ENCODE results near the gene SSTR5.

GRCh38 chr16:1077877-1078578 is 5.5 kb downstream of the SSTR5 start:
- TF ChIP-seq CTCF (IDR thresholded peaks at IDR 0.05): no peak
- TF ChIP-seq EZH2 (IDR thresholded peaks at IDR 0.05; ENCODE audit: borderline replicate concordance, insufficient read depth, low read depth, low read length, poor library complexity, severe bottlenecking): no peak

All from B cell (primary cell).